K562 (cell line): ENCODE results near the gene XKR3. TPM values are rescaled to one million over a fixed set of nuclear protein-coding genes. Genes with fewer than 3 reads are reported as not detected.

Source experiments
- E2F8 ChIP-seq: fragments of 450-650 bp; IDR thresholded peaks from 2 replicates; pipeline ENCODE4 v1.7.1; 2018; ENCODE audit warnings: mild to moderate bottlenecking, low read depth; ENCODE audit not compliant: partially characterized antibody
- GATA2 ChIP-seq: sonication (generic); formaldehyde crosslinking; IDR thresholded peaks from 2 replicates; pipeline ENCODE4 v1.4.0; 2020; ENCODE audit warnings: mild to moderate bottlenecking, missing genetic modification reagents
- HNRNPH1 ChIP-seq: fragments of 200-400 bp; formaldehyde crosslinking; optimal IDR thresholded peaks from 2 replicates; pipeline ENCODE3; 2017; ENCODE audit warnings: low read depth, mild to moderate bottlenecking, low read length, moderate library complexity
- MECOM ChIP-seq: fragments of 250-450 bp; sonication (Bioruptor Pico); IDR thresholded peaks from 2 replicates; pipeline ENCODE4 v1.8.0; 2022; ENCODE audit warnings: inconsistent platforms
- NRF1 ChIP-seq, 2 experiments: fragments of 450-650 bp; IDR thresholded peaks in 1 of 2; conservative IDR thresholded peaks in 1 of 2; 2 replicates each; pipeline ENCODE4 v1.6.1; 2014; ENCODE audit warnings: mild to moderate bottlenecking in 2 of 2
- OTX1 ChIP-seq: fragments of 450-650 bp; formaldehyde crosslinking; IDR thresholded peaks from 2 replicates; pipeline ENCODE4 v1.4.0; 2022; ENCODE audit warnings: mild to moderate bottlenecking
- PRDM10 ChIP-seq: fragments of 450-650 bp; IDR thresholded peaks from 2 replicates; pipeline ENCODE4 v1.6.1; 2018; ENCODE audit not compliant: partially characterized antibody
- RFX1 ChIP-seq: fragments of 450-650 bp; IDR thresholded peaks from 2 replicates; pipeline ENCODE4 v1.6.1; 2016; ENCODE audit warnings: mild to moderate bottlenecking, moderate library complexity
- SFPQ ChIP-seq: fragments of 200-400 bp; formaldehyde crosslinking; IDR thresholded peaks from 2 replicates; pipeline ENCODE4 v1.6.1; 2017; ENCODE audit warnings: mild to moderate bottlenecking, low read depth, low read length, moderate library complexity
- TAF9B ChIP-seq: fragments of 450-650 bp; IDR thresholded peaks from 2 replicates; pipeline ENCODE4 v1.6.1; 2018; ENCODE audit warnings: mild to moderate bottlenecking; ENCODE audit not compliant: partially characterized antibody
- ZNF639 ChIP-seq, 2 experiments: fragments of 200-800 bp in 1 of 2; sonication (Bioruptor generic) in 1 of 2; sonication (generic) in 1 of 2; formaldehyde crosslinking in 1 of 2; IDR thresholded peaks in 1 of 2; conservative IDR thresholded peaks in 1 of 2; 2 replicates each; pipeline versions ENCODE4 v1.5.0 to v1.6.1; 2016 to 2020; ENCODE audit warnings: missing compliant biosample characterization in 1 of 2, missing genetic modification characterization in 1 of 2, missing genetic modification reagents in 1 of 2
- ZNF668 ChIP-seq: fragments of 250-450 bp; sonication (Bioruptor Pico); IDR thresholded peaks from 2 replicates; pipeline ENCODE4 v1.8.0; 2022; ENCODE audit warnings: mild to moderate bottlenecking, inconsistent platforms
- ZNF740 ChIP-seq, 3 experiments: fragments of 200-800 bp in 1 of 3; sonication (Bioruptor generic) in 1 of 3; sonication (generic) in 1 of 3; formaldehyde crosslinking in 1 of 3; IDR thresholded peaks; 2 replicates each; pipeline versions ENCODE4 v1.6.1 to v1.8.0; 2016 to 2022; ENCODE audit warnings: mild to moderate bottlenecking in 2 of 3, missing compliant biosample characterization in 2 of 3, missing genetic modification characterization in 2 of 3, missing genetic modification reagents in 1 of 3
- ZNF764 ChIP-seq: fragments of 250-450 bp; sonication (Bioruptor Pico); IDR thresholded peaks from 2 replicates; pipeline ENCODE4 v1.4.0; 2020; ENCODE audit warnings: low read depth, mild to moderate bottlenecking, moderate library complexity
- polyA plus RNA-seq, 8 experiments: library from polyadenylated mRNA; depleted of rRNA in 4 of 8; stranded (reverse) in 5 of 8; unstranded in 3 of 8; fragments of >200 nt; fragmentation: Nextera tagmentation in 2 of 8; fragmentation: Illumina TruSeq in 1 of 8; extraction: Ambion mirVana in 2 of 8; extraction: Trizol in 1 of 8; gene quantifications; 2 replicates each; pipeline versions ENCODE4 v1.2.1 to v1.2.3, GENCODE V29; 2011 to 2014; ENCODE audit warnings: inconsistent platforms in 1 of 8, missing spikeins in 1 of 8
- total RNA-seq, 7 experiments: library from RNA; depleted of rRNA in 6 of 7; stranded (reverse); fragments of >200 nt in 6 of 7; fragmentation: Illumina TruSeq in 2 of 7; extraction: Trizol in 2 of 7; gene quantifications; 2 replicates each; pipeline versions ENCODE4 v1.2.1 to v1.2.3, GENCODE V29; 2011 to 2021; ENCODE audit warnings: low replicate concordance in 1 of 7

The XKR3 gene
- total and polyA plus RNA-seq, 9 of the 15 experiments (the other 6 are each of a cell fraction or from before 2014, with no cell fraction given) = 3.5 to 11.5 (median 7.1) TPM

- no peak for TF ChIP-seq E2F8
- TF ChIP-seq MECOM (CRISPR knock-in tag) = peak; percentile 74
- TF ChIP-seq SFPQ = no peak
- TF ChIP-seq TAF9B = no peak
- no peak for TF ChIP-seq HNRNPH1
- 0 out of 2 replicates have a peak, but pooled peaks have one; percentile 19 for TF ChIP-seq OTX1 (CRISPR knock-in tag)
- TF ChIP-seq PRDM10 = no peak
- no peak for TF ChIP-seq ZNF764 (CRISPR knock-in tag)
- TF ChIP-seq ZNF740 (CRISPR knock-in tag; IDR thresholded peaks at IDR 0.05) = no peak
- TF ChIP-seq ZNF740 (tag; IDR thresholded peaks at IDR 0.05) = peak in 1 of 2 experiments; percentile 88; a peak in 2 of 4 replicates
- TF ChIP-seq RFX1 = peak; percentile 69
- TF ChIP-seq ZNF639 (CRISPR knock-in tag; conservative IDR thresholded peaks at IDR 0.05 in 1 of 2, IDR thresholded peaks at IDR 0.05 in 1 of 2) = peak in 1 of 2 experiments; percentile 70; a peak in 2 of 4 replicates
- no peak for TF ChIP-seq GATA2 (CRISPR knock-in tag)
- TF ChIP-seq ZNF668 (CRISPR knock-in tag) = peak; percentile 26; the same call in 1 of the 2 replicates
- no peak for TF ChIP-seq NRF1 (conservative IDR thresholded peaks at IDR 0.05 in 1 of 2, IDR thresholded peaks at IDR 0.05 in 1 of 2)
Observed at GRCh38 chr22:16803255-16803917, 21.8 kb downstream of the XKR3 start (continued).
